GM13977 (cell line): Measurements from ENCODE around the gene CCDC18.

Source experiments
- DNase-seq: peaks from one replicate; pipeline ENCODE4 v3.0.0; 2012; ENCODE audit warnings: low spot score
- CTCF ChIP-seq: IDR thresholded peaks from 2 replicates; pipeline ENCODE4 v1.5.1; 2012; ENCODE audit warnings: mild to moderate bottlenecking, control low read depth; ENCODE audit not compliant: insufficient read depth; ENCODE audit errors: extremely low read depth, missing control alignments
- in situ Hi-C: fragments of 300-500 bp; cut with MboI; formaldehyde crosslinking; loops from one replicate; pipeline ENCODE4 v1.12.0; 2022; ENCODE audit warnings: low sequenced_read_pairs, low pct_unique_long_range_greater_than_20kb, mixed read lengths, inconsistent platforms; ENCODE audit not compliant: unreplicated experiment

The CCDC18 gene

GRCh38 chr1:93317943-93318342 lies 137.4 kb downstream of the CCDC18 start:
- DNase-seq: no peak
- in situ Hi-C loops: loop anchor here (25.0 kb wide), 1 partner anchor 544 kb away; no protein-coding TSS in a partner anchor
- no peak for TF ChIP-seq CTCF

GRCh38 chr1:93321720-93322119 lies 141.2 kb downstream of the CCDC18 start:
- in situ Hi-C loops: loop anchor here (25.0 kb wide), 1 partner anchor 541 kb away; no protein-coding TSS in a partner anchor
- DNase-seq: no peak
- TF ChIP-seq CTCF: no peak

DNA sequence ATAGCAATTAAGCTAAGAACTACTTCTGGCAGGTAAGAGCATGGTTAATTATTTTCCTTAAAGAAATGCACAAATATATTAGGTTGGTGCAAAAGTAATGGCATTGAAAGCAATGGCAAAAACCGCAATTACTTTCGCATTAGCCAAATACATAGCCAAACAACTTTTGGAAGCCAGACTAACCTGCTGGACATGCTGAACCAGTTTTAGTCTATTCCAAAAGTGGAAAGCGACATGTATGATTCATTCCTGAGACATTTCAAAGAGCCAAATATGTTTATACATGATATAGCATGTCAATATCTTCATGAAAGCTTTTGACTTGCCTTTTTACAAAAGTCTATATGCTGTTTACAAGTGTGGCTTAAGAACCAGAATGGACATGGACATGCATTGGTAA lies 141.8 kb downstream of the CCDC18 start:
- in situ Hi-C loops: loop anchor here (25.0 kb wide), 1 partner anchor 540 kb away; no protein-coding TSS in a partner anchor
- no peak for DNase-seq
- TF ChIP-seq CTCF: no peak

DNA sequence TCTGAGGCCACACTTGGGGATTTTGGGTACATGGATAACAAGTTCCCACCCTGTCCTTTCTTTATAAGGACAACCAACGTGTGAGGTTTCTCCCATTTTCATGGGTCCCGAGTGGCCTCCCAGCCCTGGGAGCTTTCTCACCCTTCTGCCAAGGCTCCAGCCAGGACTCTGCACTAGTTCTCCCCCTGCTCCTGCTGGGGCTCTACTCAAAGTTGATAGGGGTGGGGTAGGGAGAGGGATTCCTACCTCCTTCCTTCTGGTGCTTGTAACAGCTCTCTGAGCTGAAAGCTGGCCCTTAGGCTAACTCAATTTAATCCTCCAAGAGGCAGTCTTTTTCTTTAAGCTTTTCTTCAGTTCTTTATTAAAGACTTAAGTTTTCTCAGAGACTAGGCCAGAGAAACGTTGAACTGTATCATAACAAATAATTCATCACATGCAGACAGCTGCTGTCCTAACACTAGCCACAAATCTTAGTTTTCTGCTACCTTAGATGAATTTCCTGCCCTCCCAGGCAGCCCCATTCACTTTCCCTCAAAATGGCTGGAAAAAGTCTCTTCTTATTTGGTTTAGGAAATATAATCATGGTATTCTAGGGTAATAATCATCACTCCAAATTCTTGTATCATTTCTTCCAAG lies 142.8 kb downstream of the CCDC18 start:
- in situ Hi-C loops: loop anchor here (25.0 kb wide), 1 partner anchor 539 kb away; no protein-coding TSS in a partner anchor
- TF ChIP-seq CTCF: no peak
- no peak for DNase-seq

DNA sequence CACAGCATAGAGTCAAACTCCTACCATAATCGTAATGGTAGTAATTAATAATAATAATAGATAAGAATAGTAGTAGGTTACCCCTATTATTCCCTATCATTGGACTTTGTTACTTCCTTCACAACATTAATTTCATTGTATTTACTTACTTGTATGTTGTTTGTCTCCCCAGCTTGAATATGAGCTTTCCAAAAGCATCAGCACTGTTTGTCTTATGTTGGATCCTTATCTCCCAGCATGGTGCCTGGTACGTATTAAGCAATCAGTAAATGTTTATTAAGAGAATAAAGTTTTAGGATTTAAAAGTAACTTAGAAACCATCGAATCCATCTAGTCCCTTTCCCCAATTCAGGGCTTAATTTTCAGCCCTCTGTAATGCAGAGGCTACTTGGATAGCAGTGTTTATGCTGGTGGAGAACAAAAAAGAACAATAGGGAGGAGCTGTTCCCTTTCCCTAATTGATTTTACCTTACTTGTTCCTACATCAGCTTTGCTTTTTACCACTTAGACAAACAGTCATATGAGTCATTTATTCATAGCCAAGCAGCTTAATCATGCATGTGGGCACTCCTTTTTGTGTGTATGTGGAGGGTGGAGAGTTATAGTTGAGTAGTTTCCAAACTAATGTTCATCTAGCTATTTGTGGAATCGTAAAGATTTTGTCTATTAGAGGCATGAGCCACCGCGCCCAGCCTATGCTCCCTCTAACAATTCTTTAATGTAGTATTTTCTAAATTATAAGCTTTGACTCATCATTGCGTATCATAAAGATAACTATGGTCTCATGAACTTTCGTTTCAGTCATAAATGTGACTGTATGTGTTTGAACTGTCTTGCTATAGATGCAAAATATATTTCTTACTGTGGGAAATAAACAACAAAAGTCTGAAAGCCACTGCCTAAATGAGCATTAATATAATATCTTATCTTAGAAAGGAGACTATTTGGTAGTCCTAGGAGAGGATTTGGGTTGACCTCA lies 144.3 kb downstream of the CCDC18 start:
- in situ Hi-C loops: loop anchor here (25.0 kb wide), 1 partner anchor 538 kb away; no protein-coding TSS in a partner anchor
- TF ChIP-seq CTCF: no peak
- no peak for DNase-seq
